ENCODE data around the gene PLEK. TPM values are rescaled to one million over a fixed set of nuclear protein-coding genes. Genes with fewer than 3 reads are reported as not detected.

The PLEK gene
- total RNA-seq, 1 experiment from 2014 or later: not detected

GRCh38 chr2:68415521-68415920 lies 50.4 kb downstream of the PLEK start:
- no peak for TF ChIP-seq EZH2 (IDR thresholded peaks at IDR 0.05; ENCODE audit: low read depth)
- TF ChIP-seq CTCF (conservative IDR thresholded peaks at IDR 0.05): no peak
- H3K9me2 ChIP-seq (ENCODE audit: insufficient read depth): no peaks in the 10 kb centered on the region
- H3K36me3 ChIP-seq (ENCODE audit: low read depth): no peaks in the 10 kb centered on the region
- H3K4me1 ChIP-seq (replicated peaks; ENCODE audit: insufficient read depth): no peaks in the 10 kb centered on the region
- intact Hi-C loops (cut with micrococcal nuclease; ENCODE audit: unreplicated experiment): no loop called here
- peaks cover 16% of the 10 kb centered on the region for H3K27me3 ChIP-seq (ENCODE audit: insufficient read depth, low read depth)
- POLR2A ChIA-PET (ENCODE audit: unreplicated experiment): no interaction called here
- H3K4me3 ChIP-seq: no peak overlapping the region
- peaks cover 5% of the 10 kb centered on the region; the same call in 1 of the 2 replicates for H4K20me1 ChIP-seq (ENCODE audit: insufficient read depth)
- DNase-seq: no peak
- H3K79me2 ChIP-seq (ENCODE audit: low read depth): no peaks in the 10 kb centered on the region
- H3K4me2 ChIP-seq: no peak overlapping the region
- H3F3A ChIP-seq (ENCODE audit: insufficient read depth, low read depth): no peaks in the 10 kb centered on the region
- no peak overlapping the region for H3K27ac ChIP-seq
- no peaks in the 10 kb centered on the region for H3K9me3 ChIP-seq (ENCODE audit: insufficient read depth, low read depth)
- no peak overlapping the region for H2AFZ ChIP-seq
- BruUV-seq (replicated peaks): no TSS peak
- CTCF ChIA-PET: no interaction called here

GRCh38 chr2:68416081-68416675 lies 51.1 kb downstream of the PLEK start:
- CTCF ChIA-PET: no interaction called here

GRCh38 chr2:68417926-68418325 lies 52.8 kb downstream of the PLEK start:
- Histone ChIP-seq H3F3A (ENCODE audit: insufficient read depth, low read depth) (no peaks in the 10 kb centered on the region), H3K9me2 (ENCODE audit: insufficient read depth) (no peaks in the 10 kb centered on the region), H2AFZ (no peak overlapping the region), H3K4me1 (replicated peaks; ENCODE audit: insufficient read depth) (no peaks in the 10 kb centered on the region), H4K20me1 (ENCODE audit: insufficient read depth) (peaks cover 5% of the 10 kb centered on the region; the same call in 1 of the 2 replicates), H3K79me2 (ENCODE audit: low read depth) (no peaks in the 10 kb centered on the region), H3K27ac (no peak overlapping the region), H3K36me3 (ENCODE audit: low read depth) (no peaks in the 10 kb centered on the region), H3K4me3 (no peak overlapping the region), H3K9me3 (ENCODE audit: insufficient read depth, low read depth) (no peaks in the 10 kb centered on the region), H3K27me3 (ENCODE audit: insufficient read depth, low read depth) (peaks cover 16% of the 10 kb centered on the region), H3K4me2 (no peak overlapping the region)
- no peak for DNase-seq
- CTCF ChIA-PET: no interaction called here
- POLR2A ChIA-PET (ENCODE audit: unreplicated experiment): no interaction called here
- BruUV-seq (replicated peaks): no TSS peak
- intact Hi-C loops (cut with micrococcal nuclease; ENCODE audit: unreplicated experiment): no loop called here
- TF ChIP-seq CTCF (conservative IDR thresholded peaks at IDR 0.05): no peak
- no peak for TF ChIP-seq EZH2 (IDR thresholded peaks at IDR 0.05; ENCODE audit: low read depth)

More at GRCh38 chr2:68416081-68416675, 51.1 kb downstream of the PLEK start:
- POLR2A ChIA-PET (ENCODE audit: unreplicated experiment): no interaction called here
- Histone ChIP-seq H3K9me3 (ENCODE audit: insufficient read depth, low read depth) (no peaks in the 10 kb centered on the region), H3K27me3 (ENCODE audit: insufficient read depth, low read depth) (peaks cover 16% of the 10 kb centered on the region), H3F3A (ENCODE audit: insufficient read depth, low read depth) (no peaks in the 10 kb centered on the region), H3K27ac (no peak overlapping the region), H3K79me2 (ENCODE audit: low read depth) (no peaks in the 10 kb centered on the region), H2AFZ (no peak overlapping the region), H3K36me3 (ENCODE audit: low read depth) (no peaks in the 10 kb centered on the region), H3K9me2 (ENCODE audit: insufficient read depth) (no peaks in the 10 kb centered on the region), H3K4me1 (replicated peaks; ENCODE audit: insufficient read depth) (no peaks in the 10 kb centered on the region), H3K4me2 (no peak overlapping the region), H3K4me3 (no peak overlapping the region), H4K20me1 (ENCODE audit: insufficient read depth) (peaks cover 5% of the 10 kb centered on the region; the same call in 1 of the 2 replicates)
- TF ChIP-seq CTCF (conservative IDR thresholded peaks at IDR 0.05) (no peak), EZH2 (IDR thresholded peaks at IDR 0.05; ENCODE audit: low read depth) (no peak)
- no TSS peak for BruUV-seq (replicated peaks)
- intact Hi-C loops (cut with micrococcal nuclease; ENCODE audit: unreplicated experiment): no loop called here
- DNase-seq: no peak
